Astrocyte (in vitro differentiated cells and primary cell): ENCODE data around the gene VPS8.

ENCODE experiments used
- CTCF ChIP-seq: IDR thresholded peaks from 2 replicates; pipeline ENCODE4 v1.5.1; 2011; ENCODE audit warnings: low read depth, mild to moderate bottlenecking, inconsistent platforms, low read length, moderate library complexity; ENCODE audit not compliant: insufficient read depth
- EZH2 ChIP-seq: IDR thresholded peaks from 2 replicates; pipeline ENCODE4 v1.6.1; 2012; ENCODE audit warnings: mild to moderate bottlenecking, low read length, inconsistent platforms; ENCODE audit not compliant: insufficient read depth

- TF ChIP-seq EZH2 (no peak), CTCF (no peak)
These were observed 45.3 kb upstream of the VPS8 start for GRCh38 chr3:184766555-184767261.
